OCI-LY7 (cell line): ENCODE data around the gene LPIN3.

Source experiments
- EZH2phosphoT487 ChIP-seq: fragments of 200-600 bp; sonication (generic); IDR thresholded peaks from 2 replicates; pipeline ENCODE4 v1.6.1; 2018; ENCODE audit warnings: low read depth, borderline replicate concordance, mild to moderate bottlenecking, mixed run types, antibody characterized with exemption, low read length, moderate library complexity, mixed read lengths
- TF ChIP-seq, protein P1 (sequence below): fragments of 200-600 bp; sonication (generic); conservative IDR thresholded peaks from 2 replicates; pipeline ENCODE4 v1.5.1; 2014; ENCODE audit warnings: mild to moderate bottlenecking, antibody characterized with exemption, low read length, moderate library complexity, mixed read lengths

DNA sequence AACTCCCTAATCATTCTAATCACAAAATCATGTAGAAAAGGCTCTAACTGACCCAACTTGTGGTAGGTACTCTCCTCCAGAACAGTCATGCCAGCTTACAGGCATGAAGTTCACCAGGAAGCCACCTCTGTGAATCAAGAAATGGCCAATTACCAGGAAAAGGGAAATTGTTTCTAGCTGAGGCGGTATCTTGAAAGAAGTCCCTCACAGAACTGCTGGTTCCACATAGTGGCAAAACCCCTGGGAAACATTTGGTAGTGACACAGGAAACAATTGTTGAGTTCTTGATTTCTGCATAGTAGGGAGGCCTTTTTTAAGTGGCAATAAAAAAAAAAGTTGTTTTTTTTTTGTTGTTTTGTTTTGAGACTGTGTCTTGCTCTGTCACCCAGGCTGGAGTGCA is 19.6 kb upstream of the LPIN3 start:
- TF ChIP-seq, protein P1, sequence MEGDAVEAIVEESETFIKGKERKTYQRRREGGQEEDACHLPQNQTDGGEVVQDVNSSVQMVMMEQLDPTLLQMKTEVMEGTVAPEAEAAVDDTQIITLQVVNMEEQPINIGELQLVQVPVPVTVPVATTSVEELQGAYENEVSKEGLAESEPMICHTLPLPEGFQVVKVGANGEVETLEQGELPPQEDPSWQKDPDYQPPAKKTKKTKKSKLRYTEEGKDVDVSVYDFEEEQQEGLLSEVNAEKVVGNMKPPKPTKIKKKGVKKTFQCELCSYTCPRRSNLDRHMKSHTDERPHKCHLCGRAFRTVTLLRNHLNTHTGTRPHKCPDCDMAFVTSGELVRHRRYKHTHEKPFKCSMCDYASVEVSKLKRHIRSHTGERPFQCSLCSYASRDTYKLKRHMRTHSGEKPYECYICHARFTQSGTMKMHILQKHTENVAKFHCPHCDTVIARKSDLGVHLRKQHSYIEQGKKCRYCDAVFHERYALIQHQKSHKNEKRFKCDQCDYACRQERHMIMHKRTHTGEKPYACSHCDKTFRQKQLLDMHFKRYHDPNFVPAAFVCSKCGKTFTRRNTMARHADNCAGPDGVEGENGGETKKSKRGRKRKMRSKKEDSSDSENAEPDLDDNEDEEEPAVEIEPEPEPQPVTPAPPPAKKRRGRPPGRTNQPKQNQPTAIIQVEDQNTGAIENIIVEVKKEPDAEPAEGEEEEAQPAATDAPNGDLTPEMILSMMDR, result no peak
- no peak for TF ChIP-seq EZH2phosphoT487
